H7 (cell line): ENCODE measurements around the gene DAB2IP. TPM values are rescaled to one million over a fixed set of nuclear protein-coding genes. Genes with fewer than 3 reads are reported as not detected.

Source experiments
- DNase-seq: peaks from one replicate; pipeline ENCODE4 v3.0.0; 2012
- H3K27me3 ChIP-seq: 2 replicates; pipeline ENCODE4 v1.6.0; 2011; ENCODE audit warnings: mild to moderate bottlenecking, low read length; ENCODE audit not compliant: control insufficient read depth, insufficient read depth
- H3K36me3 ChIP-seq: replicated peaks from 2 replicates; pipeline ENCODE4 v1.5.1; 2011; ENCODE audit warnings: low read length; ENCODE audit not compliant: control insufficient read depth, insufficient read depth
- H3K4me3 ChIP-seq: 2 replicates; pipeline ENCODE4 v1.5.1; 2011; ENCODE audit warnings: low read depth, mild to moderate bottlenecking, control low read depth, low read length, moderate library complexity; ENCODE audit not compliant: insufficient read depth
- total RNA-seq: library from RNA; depleted of rRNA; stranded (reverse); fragments of >200 nt; shearing (Covaris generic); gene quantifications from 2 replicates; pipeline ENCODE4 v1.2.3, GENCODE V29; 2014

DAB2IP gene
- total RNA-seq, 1 experiment from 2014 or later, result 24.1 TPM

DNA sequence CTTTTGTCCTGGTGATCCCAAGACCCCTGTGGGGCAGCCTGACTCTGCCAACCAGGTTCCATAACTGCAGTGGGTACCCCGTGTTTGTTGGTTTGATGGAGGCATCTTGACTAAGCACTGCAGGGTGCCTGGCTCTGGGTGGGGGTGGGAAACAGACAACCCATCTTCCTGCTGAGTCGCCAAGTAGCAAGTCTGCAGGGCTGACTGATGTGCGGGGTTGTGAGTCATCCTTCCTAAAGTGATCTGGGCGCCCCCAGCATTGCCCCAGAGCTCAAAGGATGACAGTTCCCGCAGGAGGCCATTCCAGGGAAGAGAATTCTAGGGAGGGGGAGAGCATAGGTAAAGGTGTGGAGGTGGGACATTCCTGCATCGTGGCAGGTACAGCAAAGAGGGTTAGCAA is 23.5 kb downstream of the DAB2IP start:
- H3K36me3 ChIP-seq, result no peaks in the 10 kb centered on the region
- H3K4me3 ChIP-seq, result no peak overlapping the region
- H3K27me3 ChIP-seq, result no peaks in the 10 kb centered on the region
- peak; percentile 70 for DNase-seq

GRCh38 chr9:121675381-121675780 is 23.9 kb downstream of the DAB2IP start:
- no peak overlapping the region for H3K4me3 ChIP-seq
- no peak for DNase-seq
- no peaks in the 10 kb centered on the region for H3K27me3 ChIP-seq

GRCh38 chr9:121675969-121676822 is 24.8 kb downstream of the DAB2IP start:
- Histone ChIP-seq H3K36me3 (no peaks in the 10 kb centered on the region), H3K27me3 (no peaks in the 10 kb centered on the region), H3K4me3 (no peak overlapping the region)
- no peak for DNase-seq

More at GRCh38 chr9:121675381-121675780, 23.9 kb downstream of the DAB2IP start:
- H3K36me3 ChIP-seq, result no peaks in the 10 kb centered on the region

DNA sequence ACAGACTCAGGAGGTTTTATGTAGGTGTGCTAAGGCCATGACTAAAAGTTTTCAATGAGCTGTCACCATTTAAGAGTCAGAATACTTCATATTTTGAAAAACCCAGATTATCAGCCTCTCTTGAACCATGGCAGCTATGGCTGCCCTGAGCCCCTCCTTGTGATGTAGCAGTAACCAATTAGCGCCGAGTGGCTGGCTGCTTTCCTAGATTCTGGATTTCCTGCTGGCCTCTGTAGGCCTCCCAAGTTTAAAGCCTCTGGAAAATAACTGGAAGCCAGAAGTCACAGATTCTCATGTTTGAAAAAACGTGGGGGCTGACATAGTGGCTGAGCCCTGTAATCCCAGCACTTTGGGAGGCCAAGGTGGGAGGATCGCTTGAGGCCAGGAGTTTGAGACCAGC is 25.5 kb downstream of the DAB2IP start:
- Histone ChIP-seq H3K36me3 (no peaks in the 10 kb centered on the region; the same call in 1 of the 2 replicates), H3K27me3 (no peaks in the 10 kb centered on the region), H3K4me3 (no peak overlapping the region)
- no peak for DNase-seq

- Histone ChIP-seq H3K4me3 (no peak overlapping the region), H3K36me3 (no peaks in the 10 kb centered on the region; the same call in 1 of the 2 replicates), H3K27me3 (no peaks in the 10 kb centered on the region)
- DNase-seq, result no peak
Measured at GRCh38 chr9:121678501-121679022, 27.1 kb downstream of the DAB2IP start.

DNA sequence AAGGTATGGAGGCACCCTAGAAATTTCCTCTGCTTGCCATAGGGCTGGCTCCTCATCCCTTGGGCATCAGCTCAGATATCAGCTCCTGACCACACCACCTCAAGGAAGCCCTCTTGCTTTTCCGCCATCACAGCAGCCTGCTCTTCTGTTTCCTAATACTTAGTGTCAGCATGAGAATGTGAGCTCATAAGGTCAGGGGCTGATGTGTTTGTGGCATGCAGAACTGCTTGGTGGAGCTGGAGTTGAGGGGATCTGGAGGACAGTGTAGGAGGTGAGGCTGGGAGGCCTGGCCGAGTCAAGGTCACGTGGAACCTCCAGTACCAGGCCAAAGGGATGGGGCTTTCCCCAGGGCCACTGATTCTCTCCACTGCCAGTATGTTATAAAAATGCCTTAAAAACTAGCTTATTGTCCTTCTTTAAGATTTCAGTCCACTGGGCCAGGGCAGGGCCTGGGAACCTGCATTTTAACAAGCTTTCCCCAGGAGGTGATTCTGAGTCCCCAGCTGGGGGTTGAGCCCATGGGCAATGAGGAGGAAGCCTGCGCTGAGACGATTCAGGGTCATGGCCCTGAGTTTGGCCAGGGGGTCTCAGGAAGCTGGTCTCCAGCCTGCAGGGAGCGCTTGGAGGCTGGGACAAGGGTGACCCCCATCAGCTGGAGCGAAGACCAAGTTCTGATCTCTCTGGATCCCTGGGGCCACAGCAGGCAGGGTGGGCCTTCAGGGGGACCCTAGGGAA is 28.6 kb downstream of the DAB2IP start:
- DNase-seq, result no peak
- Histone ChIP-seq H3K36me3 (no peaks in the 10 kb centered on the region; the same call in 1 of the 2 replicates), H3K27me3 (no peaks in the 10 kb centered on the region), H3K4me3 (no peak overlapping the region)

GRCh38 chr9:121681404-121681803 is 30.0 kb downstream of the DAB2IP start:
- Histone ChIP-seq H3K4me3 (no peak overlapping the region), H3K27me3 (no peaks in the 10 kb centered on the region), H3K36me3 (no peaks in the 10 kb centered on the region; the same call in 1 of the 2 replicates)
- DNase-seq, result no peak

DNA sequence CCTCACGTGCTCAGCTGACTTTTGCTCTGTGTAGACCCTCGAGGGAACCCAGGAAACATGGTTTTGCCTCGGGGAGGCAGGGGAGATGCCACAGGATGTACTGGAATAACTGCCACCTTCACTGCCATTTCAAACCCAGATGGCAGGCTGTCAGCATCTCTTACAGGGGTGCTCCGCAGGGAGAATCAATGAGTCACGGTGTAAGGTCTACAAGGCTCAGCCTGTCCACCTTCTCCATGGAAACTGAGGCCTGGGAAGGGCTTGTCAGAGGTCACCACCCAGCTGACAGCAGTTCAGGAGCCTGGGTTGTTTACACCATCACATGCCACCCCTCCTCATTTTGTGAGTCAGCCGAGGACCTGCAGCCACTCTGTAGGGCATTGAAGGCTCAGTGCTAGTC is 30.8 kb downstream of the DAB2IP start:
- H3K27me3 ChIP-seq, result no peaks in the 10 kb centered on the region
- H3K36me3 ChIP-seq, result no peaks in the 10 kb centered on the region; the same call in 1 of the 2 replicates
- no peak for DNase-seq
- H3K4me3 ChIP-seq, result no peak overlapping the region

- H3K4me3 ChIP-seq, result no peak overlapping the region
- DNase-seq, result no peak
- no peaks in the 10 kb centered on the region; the same call in 1 of the 2 replicates for H3K36me3 ChIP-seq
- no peaks in the 10 kb centered on the region for H3K27me3 ChIP-seq
Measured at GRCh38 chr9:121682926-121683515, 31.6 kb downstream of the DAB2IP start.

DNA sequence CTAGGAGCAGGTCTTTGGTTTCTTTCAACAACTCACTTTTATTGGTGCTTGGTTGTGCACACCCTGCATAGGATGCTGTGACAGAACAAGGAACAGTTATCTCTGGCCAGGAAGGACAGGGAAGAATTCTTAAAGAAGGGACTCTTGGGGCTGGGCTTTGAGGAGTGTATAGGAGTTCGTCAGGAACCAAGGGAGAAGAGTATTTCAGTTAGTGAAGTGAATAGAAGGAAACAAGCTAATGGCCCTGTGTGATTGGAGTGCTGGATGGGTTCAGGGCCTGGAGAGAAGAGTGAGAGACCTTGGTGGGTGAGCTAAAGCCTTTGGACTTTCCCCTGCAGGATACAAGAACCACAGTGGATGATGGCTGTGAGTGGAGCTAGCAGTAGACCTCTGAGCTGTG is 32.2 kb downstream of the DAB2IP start:
- no peak for DNase-seq
- Histone ChIP-seq H3K4me3 (no peak overlapping the region), H3K36me3 (no peaks in the 10 kb centered on the region; the same call in 1 of the 2 replicates)

GRCh38 chr9:121684381-121685145 is 33.1 kb downstream of the DAB2IP start:
- DNase-seq, result peak; percentile 95
- Histone ChIP-seq H3K36me3 (no peaks in the 10 kb centered on the region; the same call in 1 of the 2 replicates), H3K4me3 (no peak overlapping the region), H3K27me3 (no peaks in the 10 kb centered on the region)

More for the DNA sequence above, 32.2 kb downstream of the DAB2IP start:
- H3K27me3 ChIP-seq, result no peaks in the 10 kb centered on the region

DNA sequence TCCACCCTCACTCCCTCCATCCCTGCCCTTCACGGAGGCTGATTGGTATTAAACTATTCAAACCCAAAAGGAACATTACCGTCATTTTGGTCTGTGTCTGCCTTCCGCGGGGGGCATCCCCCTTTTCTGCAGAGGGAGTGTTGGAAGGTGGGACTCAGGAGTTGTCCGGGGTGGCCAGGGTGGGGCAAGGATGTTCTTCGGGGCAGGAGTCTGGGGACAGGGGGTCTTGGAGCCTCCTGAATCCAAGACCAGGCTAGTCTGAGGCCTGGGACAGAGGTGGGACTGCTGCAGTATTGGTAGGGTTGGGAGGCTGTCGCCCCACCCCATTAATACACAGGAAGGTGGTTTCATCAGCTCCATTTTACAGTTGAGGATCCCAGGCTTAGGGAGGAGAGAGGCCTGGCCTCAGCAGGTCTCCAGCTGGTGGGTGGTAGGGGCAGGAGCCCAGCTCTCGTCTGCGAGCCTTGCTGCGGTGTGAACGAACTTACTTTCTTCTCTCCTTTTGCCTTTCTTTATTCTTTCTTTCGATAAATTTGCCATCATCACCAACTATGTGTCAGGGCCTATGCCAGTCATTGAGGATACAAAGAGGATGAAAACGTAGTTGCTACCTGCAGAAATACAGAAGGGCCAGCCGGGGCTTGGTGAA is 33.8 kb downstream of the DAB2IP start:
- Histone ChIP-seq H3K27me3 (no peaks in the 10 kb centered on the region; the same call in 1 of the 2 replicates), H3K4me3 (no peak overlapping the region), H3K36me3 (no peaks in the 10 kb centered on the region; the same call in 1 of the 2 replicates)
- DNase-seq, result no peak

DNA sequence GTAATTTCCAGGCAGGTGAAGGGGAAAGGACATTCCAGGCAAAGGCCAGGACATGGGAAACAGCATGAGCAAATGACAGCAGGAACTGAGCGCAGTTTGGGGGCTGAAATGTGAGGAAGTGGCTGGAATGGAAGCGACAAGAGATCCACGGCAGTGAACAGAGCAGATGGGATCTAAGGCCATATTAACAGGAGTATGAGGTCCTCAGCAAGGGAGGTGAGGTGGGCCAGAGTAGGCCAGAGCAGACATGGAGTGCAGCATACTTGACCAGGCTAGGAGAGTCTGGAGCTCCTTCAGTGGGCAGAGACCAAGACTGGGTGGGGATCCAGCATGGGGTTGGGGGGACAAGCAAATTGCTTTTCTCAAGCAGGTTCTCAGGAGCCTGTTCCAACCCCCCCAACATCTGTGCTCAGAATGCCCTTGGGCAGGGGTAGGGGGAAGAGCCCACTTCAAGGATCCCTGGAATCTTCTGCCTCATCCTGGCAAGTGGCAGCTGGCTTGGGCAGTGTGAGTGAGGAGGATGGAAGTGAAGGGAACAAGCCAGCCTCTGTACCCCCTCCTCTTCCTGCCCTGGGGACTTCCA is 34.5 kb downstream of the DAB2IP start:
- no peak for DNase-seq
- H3K27me3 ChIP-seq, result no peaks in the 10 kb centered on the region; the same call in 1 of the 2 replicates
- no peaks in the 10 kb centered on the region; the same call in 1 of the 2 replicates for H3K36me3 ChIP-seq

More for the DNA sequence above, 34.5 kb downstream of the DAB2IP start:
- no peak overlapping the region for H3K4me3 ChIP-seq
